GM12878 (cell line): ENCODE measurements around the gene PTPRN2.

Source experiments
- BRCA1 ChIP-seq: IDR thresholded peaks from 2 replicates; pipeline ENCODE4 v1.6.1; 2011; ENCODE audit warnings: low read depth, low read length, improper control_type of control experiment
- CTCF ChIP-seq, 3 experiments: IDR thresholded peaks in 2 of 3; conservative IDR thresholded peaks in 1 of 3; 2 replicates each; pipeline ENCODE4 v1.5.1; 2011; ENCODE audit warnings: low read depth in 3 of 3, low read length in 3 of 3, mild to moderate bottlenecking in 3 of 3, control low read depth in 2 of 3, moderate library complexity in 2 of 3, inconsistent platforms in 1 of 3, mixed read lengths in 1 of 3; ENCODE audit not compliant: control insufficient read depth in 2 of 3, insufficient read depth in 1 of 3; ENCODE audit errors: extremely low read depth in 1 of 3
- EP300 ChIP-seq, 2 experiments: fragments of 150-350 bp in 1 of 2; IDR thresholded peaks; 2 replicates each; pipeline ENCODE4 v1.6.1; 2011 to 2012; ENCODE audit warnings: low read depth in 2 of 2, low read length in 2 of 2, borderline replicate concordance in 1 of 2, improper control_type of control experiment in 1 of 2, inconsistent platforms in 1 of 2; ENCODE audit not compliant: control insufficient read depth in 1 of 2
- EZH2 ChIP-seq: IDR thresholded peaks from 2 replicates; pipeline ENCODE4 v1.6.1; 2012; ENCODE audit warnings: low read depth, mild to moderate bottlenecking, control low read depth, inconsistent platforms, low read length, borderline replicate concordance; ENCODE audit not compliant: control insufficient read depth
- FOS ChIP-seq: IDR thresholded peaks from 3 replicates; pipeline ENCODE4 v1.6.1; 2011; ENCODE audit warnings: borderline replicate concordance; ENCODE audit not compliant: insufficient read length; ENCODE audit errors: extremely low read depth
- GATAD2B ChIP-seq: fragments of 450-650 bp; conservative IDR thresholded peaks from 2 replicates; pipeline ENCODE4 v1.6.1; 2017; ENCODE audit warnings: low read depth, mild to moderate bottlenecking, moderate library complexity
- TCF3 ChIP-seq: IDR thresholded peaks from 2 replicates; pipeline ENCODE4 v1.6.1; 2012; ENCODE audit warnings: low read depth, mild to moderate bottlenecking, low read length, borderline replicate concordance; ENCODE audit not compliant: insufficient read depth

- TF ChIP-seq EZH2: no peak
- TF ChIP-seq FOS: no peak
- no peak for TF ChIP-seq GATAD2B
- no peak for TF ChIP-seq CTCF (IDR thresholded peaks at IDR 0.05 in 2 of 3, conservative IDR thresholded peaks at IDR 0.05 in 1 of 3; ENCODE audit: control insufficient read depth in 2 of 3, extremely low read depth in 1 of 3, insufficient read depth in 1 of 3, low read depth in 3 of 3, low read length in 3 of 3)
- TF ChIP-seq TCF3: no peak
- TF ChIP-seq EP300 (IDR thresholded peaks at IDR 0.05; ENCODE audit: borderline replicate concordance in 1 of 2, control insufficient read depth in 1 of 2, low read depth in 2 of 2, low read length in 2 of 2): no peak
- no peak for TF ChIP-seq BRCA1
Observed at GRCh38 chr7:157789942-157790341, 797.7 kb downstream of the PTPRN2 start.
